ENCODE measurements around the gene DMKN. TPM values are rescaled to one million over a fixed set of nuclear protein-coding genes. Genes with fewer than 3 reads are reported as not detected.

DMKN gene
- total and polyA plus RNA-seq, 4 donors: 79.0 to 278 (median 106) TPM

DNA sequence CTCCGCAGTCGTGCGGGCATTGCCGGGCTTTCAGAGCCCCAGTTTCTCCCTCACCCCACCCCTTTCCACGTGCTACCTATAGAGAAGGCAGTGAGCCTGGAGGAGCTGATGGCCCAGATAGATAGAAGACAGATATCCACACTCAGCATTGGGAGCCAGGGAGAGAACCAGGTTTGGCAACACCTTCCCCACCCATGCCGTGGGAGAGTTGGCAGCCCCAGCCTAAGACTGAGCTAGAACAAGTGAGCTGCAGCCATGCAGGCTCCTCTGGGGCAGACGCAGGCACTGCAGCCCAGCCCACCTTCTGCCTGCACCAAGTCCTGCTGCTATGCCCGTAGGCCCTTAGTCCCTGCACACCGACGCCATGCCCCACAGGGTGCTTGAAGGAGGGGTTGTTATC lies 12.8 kb downstream of the DMKN start:
- no peak overlapping the region for H3K9ac ChIP-seq (ENCODE audit: insufficient read depth in 1 of 2, low read length in 2 of 2)
- peaks cover 0 to under 1% (median 0%) of the 10 kb centered on the region in 5 donors for H3K4me1 ChIP-seq (ENCODE audit: control insufficient read depth in 5 of 5, insufficient read depth in 5 of 5, low read length in 5 of 5)
- 91 to 93% methylated on average over 10 of the region's 10 CpGs for WGBS, 2 donors
- no peak overlapping the region for H3K27ac ChIP-seq (ENCODE audit: low read depth in 1 of 2, low read length in 1 of 2)
- no peak overlapping the region for H3K4me3 ChIP-seq
- H3K36me3 ChIP-seq (ENCODE audit: control insufficient read depth in 4 of 4, insufficient read depth in 4 of 4, low read length in 4 of 4): peaks cover 0 to 4% (median 0%) of the 10 kb centered on the region in 4 donors
- H3K9me3 ChIP-seq (ENCODE audit: control insufficient read depth in 4 of 4, insufficient read depth in 3 of 4, low read length in 3 of 4): no peaks in the 10 kb centered on the region
- DNase-seq: no peak
- H3K27me3 ChIP-seq (ENCODE audit: control insufficient read depth in 3 of 3, insufficient read depth in 3 of 3, low read length in 2 of 3): no peaks in the 10 kb centered on the region
- no peak for ATAC-seq (ENCODE audit: insufficient read depth, low FRiP score)
- TF ChIP-seq CTCF (IDR thresholded peaks at IDR 0.05; ENCODE audit: control extremely low read depth, extremely low read depth): no peak

DNA sequence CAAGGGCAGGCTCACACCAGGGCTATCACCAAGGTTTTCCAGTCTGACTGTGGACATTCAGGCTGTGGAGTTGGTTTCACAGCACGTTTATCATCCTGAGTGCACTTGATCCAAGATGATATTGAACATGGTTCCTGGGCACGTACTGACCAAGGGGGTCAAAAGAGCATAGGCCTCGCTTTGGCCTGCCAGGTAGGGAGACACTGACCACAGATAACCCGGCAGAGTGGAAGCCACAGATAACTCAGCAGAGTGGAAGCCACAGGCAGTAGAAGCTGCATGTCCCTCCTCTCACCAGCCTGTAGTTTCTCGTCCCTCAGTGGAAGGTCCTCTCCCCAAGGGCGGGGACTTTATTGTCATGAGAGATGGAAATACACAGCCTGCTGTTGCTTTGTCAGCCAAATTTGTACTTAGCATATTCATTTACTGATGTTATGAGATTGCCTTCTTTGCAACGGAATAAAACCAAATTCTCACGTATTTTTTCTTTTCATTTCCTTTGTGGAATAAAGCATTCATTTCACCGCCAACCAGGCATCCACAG lies 14.4 kb downstream of the DMKN start:
- no peak for TF ChIP-seq CTCF (IDR thresholded peaks at IDR 0.05; ENCODE audit: control extremely low read depth, extremely low read depth)
- 81 to 84% methylated on average over 9 of the region's 9 CpGs for WGBS, 2 donors
- H3K4me1 ChIP-seq (ENCODE audit: control insufficient read depth in 5 of 5, insufficient read depth in 5 of 5, low read length in 5 of 5): peaks cover 0 to 5% (median 0%) of the 10 kb centered on the region in 5 donors
- H3K36me3 ChIP-seq (ENCODE audit: control insufficient read depth in 4 of 4, insufficient read depth in 4 of 4, low read length in 4 of 4): peaks cover 0 to 4% (median 0%) of the 10 kb centered on the region in 4 donors
- no peak overlapping the region for H3K9ac ChIP-seq (ENCODE audit: insufficient read depth in 1 of 2, low read length in 2 of 2)
- no peak overlapping the region for H3K4me3 ChIP-seq
- ATAC-seq (ENCODE audit: insufficient read depth, low FRiP score) (no peak), DNase-seq (no peak)
- H3K27ac ChIP-seq (ENCODE audit: low read depth in 1 of 2, low read length in 1 of 2): no peak overlapping the region
- H3K27me3 ChIP-seq (ENCODE audit: control insufficient read depth in 3 of 3, insufficient read depth in 3 of 3, low read length in 2 of 3): no peaks in the 10 kb centered on the region
- no peaks in the 10 kb centered on the region for H3K9me3 ChIP-seq (ENCODE audit: control insufficient read depth in 4 of 4, insufficient read depth in 3 of 4, low read length in 3 of 4)

- Histone ChIP-seq H3K36me3 (ENCODE audit: control insufficient read depth in 4 of 4, insufficient read depth in 4 of 4, low read length in 4 of 4) (peaks cover 0 to 4% (median 0%) of the 10 kb centered on the region in 4 donors), H3K9me3 (ENCODE audit: control insufficient read depth in 4 of 4, insufficient read depth in 3 of 4, low read length in 3 of 4) (no peaks in the 10 kb centered on the region), H3K4me1 (ENCODE audit: control insufficient read depth in 5 of 5, insufficient read depth in 5 of 5, low read length in 5 of 5) (peaks cover 0 to 5% (median 0%) of the 10 kb centered on the region in 5 donors), H3K4me3 (no peak overlapping the region), H3K9ac (ENCODE audit: insufficient read depth in 1 of 2, low read length in 2 of 2) (no peak overlapping the region), H3K27ac (ENCODE audit: low read depth in 1 of 2, low read length in 1 of 2) (no peak overlapping the region), H3K27me3 (ENCODE audit: control insufficient read depth in 3 of 3, insufficient read depth in 3 of 3, low read length in 2 of 3) (no peaks in the 10 kb centered on the region)
- 97% methylated on average over 3 of the region's 3 CpGs for WGBS, 2 donors
- TF ChIP-seq CTCF (IDR thresholded peaks at IDR 0.05; ENCODE audit: control extremely low read depth, extremely low read depth): no peak
- DNase-seq: no peak
- no peak for ATAC-seq (ENCODE audit: insufficient read depth, low FRiP score)
Measured at GRCh38 chr19:35498220-35498619, 15.2 kb downstream of the DMKN start.

DNA sequence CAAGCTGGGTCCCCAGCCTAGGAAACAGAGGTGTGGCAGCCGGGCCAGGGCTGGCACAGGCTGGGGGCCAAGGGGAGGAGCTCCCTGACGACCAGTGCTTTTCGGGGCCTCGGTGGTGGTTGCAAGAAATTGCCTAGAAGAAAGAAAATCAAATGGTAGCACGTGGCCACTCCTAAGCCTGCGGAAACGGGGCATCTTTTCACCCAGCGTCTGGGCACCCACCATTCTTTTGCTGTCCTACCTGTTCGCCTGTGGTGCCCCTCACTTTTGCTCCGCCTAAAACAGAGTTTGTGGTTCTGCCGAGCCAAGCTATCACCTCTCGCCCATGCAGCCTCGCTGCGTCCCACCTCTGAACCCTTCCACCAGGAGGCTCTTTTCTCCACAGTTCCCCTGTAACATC lies 16.0 kb downstream of the DMKN start:
- Histone ChIP-seq H3K27ac (ENCODE audit: low read depth in 1 of 2, low read length in 1 of 2) (no peak overlapping the region), H3K36me3 (ENCODE audit: control insufficient read depth in 4 of 4, insufficient read depth in 4 of 4, low read length in 4 of 4) (peaks cover 0 to 4% (median 0%) of the 10 kb centered on the region in 4 donors), H3K4me1 (ENCODE audit: control insufficient read depth in 5 of 5, insufficient read depth in 5 of 5, low read length in 5 of 5) (peaks cover 0 to 5% (median 0%) of the 10 kb centered on the region in 5 donors), H3K4me3 (no peak overlapping the region), H3K9ac (ENCODE audit: insufficient read depth in 1 of 2, low read length in 2 of 2) (no peak overlapping the region), H3K9me3 (ENCODE audit: control insufficient read depth in 4 of 4, insufficient read depth in 3 of 4, low read length in 3 of 4) (no peaks in the 10 kb centered on the region), H3K27me3 (ENCODE audit: control insufficient read depth in 3 of 3, insufficient read depth in 3 of 3, low read length in 2 of 3) (no peaks in the 10 kb centered on the region)
- DNase-seq (no peak), ATAC-seq (ENCODE audit: insufficient read depth, low FRiP score) (no peak)
- TF ChIP-seq CTCF (IDR thresholded peaks at IDR 0.05; ENCODE audit: control extremely low read depth, extremely low read depth): no peak
- 79 to 92% methylated on average over 14 of the region's 14 CpGs for WGBS, 2 donors

All from lung (tissue), 12 donors.